Measurements from ENCODE around the gene ADAMTS3. TPM values are rescaled to one million over a fixed set of nuclear protein-coding genes. Genes with fewer than 3 reads are reported as not detected.
A peak's percentile ranks its signal among the peaks of the same experiment; 100 is the strongest.

Gene ADAMTS3
- total RNA-seq, 1 experiment from 2014 or later, result 4.4 TPM

GRCh38 chr4:72408568-72408967, 160.5 kb downstream of the ADAMTS3 start:
- ChIA-PET CTCF (no interaction called here), POLR2A (no interaction called here)
- no peak for ATAC-seq
- no peak for DNase-seq (ENCODE audit: low spot score)
- Mint-ChIP-seq H3K4me3 (no peak overlapping the region), H3K36me3 (no peaks in the 10 kb centered on the region), H3K9me3 (no peaks in the 10 kb centered on the region), H3K4me1 (peaks cover 4% of the 10 kb centered on the region; the same call in 1 of the 2 replicates), H3K27ac (no peak overlapping the region), H3K27me3 (ENCODE audit: low read depth) (no peaks in the 10 kb centered on the region)
- no peak for TF ChIP-seq NFE2L1 (CRISPR knock-in tag; IDR thresholded peaks at IDR 0.05)
- no peak for TF ChIP-seq ZNF532 (CRISPR knock-in tag; IDR thresholded peaks at IDR 0.05; ENCODE audit: borderline replicate concordance)
- TF ChIP-seq SMAD3 (CRISPR knock-in tag; IDR thresholded peaks at IDR 0.05; ENCODE audit: borderline replicate concordance), result no peak
- no peak for TF ChIP-seq PRRX2 (CRISPR knock-in tag; IDR thresholded peaks at IDR 0.05)
- TF ChIP-seq ATF6 (CRISPR knock-in tag; IDR thresholded peaks at IDR 0.05), result no peak
- no peak for TF ChIP-seq HMGA2 (CRISPR knock-in tag; IDR thresholded peaks at IDR 0.05)
- no peak for TF ChIP-seq RORB (CRISPR knock-in tag; IDR thresholded peaks at IDR 0.05)
- TF ChIP-seq ZNF423 (CRISPR knock-in tag; IDR thresholded peaks at IDR 0.05), result no peak
- TF ChIP-seq, protein P1, sequence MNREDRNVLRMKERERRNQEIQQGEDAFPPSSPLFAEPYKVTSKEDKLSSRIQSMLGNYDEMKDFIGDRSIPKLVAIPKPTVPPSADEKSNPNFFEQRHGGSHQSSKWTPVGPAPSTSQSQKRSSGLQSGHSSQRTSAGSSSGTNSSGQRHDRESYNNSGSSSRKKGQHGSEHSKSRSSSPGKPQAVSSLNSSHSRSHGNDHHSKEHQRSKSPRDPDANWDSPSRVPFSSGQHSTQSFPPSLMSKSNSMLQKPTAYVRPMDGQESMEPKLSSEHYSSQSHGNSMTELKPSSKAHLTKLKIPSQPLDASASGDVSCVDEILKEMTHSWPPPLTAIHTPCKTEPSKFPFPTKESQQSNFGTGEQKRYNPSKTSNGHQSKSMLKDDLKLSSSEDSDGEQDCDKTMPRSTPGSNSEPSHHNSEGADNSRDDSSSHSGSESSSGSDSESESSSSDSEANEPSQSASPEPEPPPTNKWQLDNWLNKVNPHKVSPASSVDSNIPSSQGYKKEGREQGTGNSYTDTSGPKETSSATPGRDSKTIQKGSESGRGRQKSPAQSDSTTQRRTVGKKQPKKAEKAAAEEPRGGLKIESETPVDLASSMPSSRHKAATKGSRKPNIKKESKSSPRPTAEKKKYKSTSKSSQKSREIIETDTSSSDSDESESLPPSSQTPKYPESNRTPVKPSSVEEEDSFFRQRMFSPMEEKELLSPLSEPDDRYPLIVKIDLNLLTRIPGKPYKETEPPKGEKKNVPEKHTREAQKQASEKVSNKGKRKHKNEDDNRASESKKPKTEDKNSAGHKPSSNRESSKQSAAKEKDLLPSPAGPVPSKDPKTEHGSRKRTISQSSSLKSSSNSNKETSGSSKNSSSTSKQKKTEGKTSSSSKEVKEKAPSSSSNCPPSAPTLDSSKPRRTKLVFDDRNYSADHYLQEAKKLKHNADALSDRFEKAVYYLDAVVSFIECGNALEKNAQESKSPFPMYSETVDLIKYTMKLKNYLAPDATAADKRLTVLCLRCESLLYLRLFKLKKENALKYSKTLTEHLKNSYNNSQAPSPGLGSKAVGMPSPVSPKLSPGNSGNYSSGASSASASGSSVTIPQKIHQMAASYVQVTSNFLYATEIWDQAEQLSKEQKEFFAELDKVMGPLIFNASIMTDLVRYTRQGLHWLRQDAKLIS (CRISPR knock-in tag; IDR thresholded peaks at IDR 0.05; ENCODE audit: borderline replicate concordance), result no peak
- no peak for TF ChIP-seq USF1 (CRISPR knock-in tag; IDR thresholded peaks at IDR 0.05)
- TF ChIP-seq FOXJ3 (CRISPR knock-in tag; IDR thresholded peaks at IDR 0.05; ENCODE audit: borderline replicate concordance), result no peak
- no peak for TF ChIP-seq NFYB (CRISPR knock-in tag; conservative IDR thresholded peaks at IDR 0.05; ENCODE audit: low read depth)

DNA sequence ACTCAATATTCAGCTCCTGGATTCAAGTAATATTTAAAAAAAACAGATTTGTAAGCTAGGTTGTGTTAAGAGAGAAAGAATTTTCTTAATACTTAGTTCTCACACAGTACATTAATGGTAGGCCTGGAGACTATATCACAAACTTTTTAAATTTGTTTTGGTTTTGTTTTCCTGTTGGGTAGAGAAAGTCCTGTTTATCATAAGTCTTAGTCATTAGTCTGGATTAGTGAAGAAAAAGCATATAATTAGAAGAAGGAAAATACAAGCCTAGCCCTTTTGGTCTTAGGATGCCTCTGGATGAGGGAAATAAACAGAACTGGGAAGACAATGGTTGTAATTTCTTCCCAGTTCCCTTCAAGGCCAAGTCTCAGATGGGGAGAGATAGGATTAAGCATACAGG, 163.6 kb downstream of the ADAMTS3 start:
- Mint-ChIP-seq H3K27ac (peak overlapping the region; percentile 19; the same call in 1 of the 2 replicates), H3K4me1 (peaks cover 4% of the 10 kb centered on the region; the same call in 1 of the 2 replicates), H3K36me3 (no peaks in the 10 kb centered on the region), H3K9me3 (no peaks in the 10 kb centered on the region), H3K27me3 (ENCODE audit: low read depth) (no peaks in the 10 kb centered on the region), H3K4me3 (no peak overlapping the region)
- ATAC-seq, result no peak
- DNase-seq (ENCODE audit: low spot score), result no peak
- ChIA-PET CTCF (no interaction called here), POLR2A (no interaction called here)
- TF ChIP-seq ZNF232 (CRISPR knock-in tag; IDR thresholded peaks at IDR 0.05), result no peak
- TF ChIP-seq ZNF121 (CRISPR knock-in tag; IDR thresholded peaks at IDR 0.05), result no peak
- no peak for TF ChIP-seq HMGXB4 (CRISPR knock-in tag; IDR thresholded peaks at IDR 0.05)
- no peak for TF ChIP-seq CREB1 (CRISPR knock-in tag; IDR thresholded peaks at IDR 0.05)
- TF ChIP-seq NFATC4 (CRISPR knock-in tag; IDR thresholded peaks at IDR 0.05), result no peak
- no peak for TF ChIP-seq HMGA2 (CRISPR knock-in tag; IDR thresholded peaks at IDR 0.05)
- TF ChIP-seq, protein P2, sequence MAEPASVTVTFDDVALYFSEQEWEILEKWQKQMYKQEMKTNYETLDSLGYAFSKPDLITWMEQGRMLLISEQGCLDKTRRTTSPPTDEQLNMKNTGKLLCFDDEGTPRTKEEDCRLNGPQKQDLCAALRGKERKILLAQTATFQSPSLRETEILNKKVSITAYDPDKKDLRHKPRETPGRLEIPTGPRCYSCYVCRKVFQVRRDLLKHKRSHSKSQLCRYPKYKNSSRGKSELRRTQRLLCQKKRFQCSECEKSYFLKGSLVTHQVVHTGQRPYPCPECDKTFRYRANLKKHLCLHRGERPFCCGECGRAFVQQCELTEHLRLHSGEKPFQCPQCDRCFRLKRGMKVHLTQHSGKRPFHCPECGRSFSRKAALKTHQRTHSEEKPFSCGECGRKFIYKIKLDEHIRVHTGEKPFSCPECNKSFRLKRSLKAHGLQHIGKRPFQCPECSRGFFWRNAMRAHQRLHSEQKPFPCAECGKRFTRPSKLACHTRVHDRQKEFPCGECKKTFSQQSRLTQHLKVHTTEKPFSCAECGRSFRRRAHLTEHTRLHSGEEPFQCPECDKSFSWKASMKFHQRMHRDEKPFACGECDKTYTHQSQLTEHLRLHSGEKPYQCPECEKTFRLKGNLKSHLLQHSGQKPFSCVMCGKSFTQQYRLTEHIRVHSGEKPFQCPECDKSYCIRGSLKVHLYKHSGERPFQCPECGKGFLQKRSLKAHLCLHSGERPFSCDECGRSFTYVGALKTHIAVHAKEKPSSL (CRISPR knock-in tag; conservative IDR thresholded peaks at IDR 0.05), result no peak
